Esophagus (tissue), 2 donors: ENCODE results near the gene MIB2. TPM values are rescaled to one million over a fixed set of nuclear protein-coding genes. Genes with fewer than 3 reads are reported as not detected.
A peak's percentile ranks its signal among the peaks of the same experiment; 100 is the strongest.
"Not testable (repeated sequence)": the region's sequence is repeated elsewhere in the genome, so short reads cannot be mapped to it uniquely, and the experiment has no call there.

Source experiments
- H3K27ac ChIP-seq, 2 donors: one replicate each; pipeline ENCODE4 v1.5.1; 2013; ENCODE audit warnings: low read depth in 2 of 2, mild to moderate bottlenecking in 2 of 2, inconsistent platforms in 1 of 2, low read length in 1 of 2, moderate library complexity in 1 of 2
- H3K27me3 ChIP-seq, 2 donors: one replicate each; pipeline ENCODE4 v1.6.1; 2013; ENCODE audit warnings: low read length in 2 of 2, control low read depth in 1 of 2, mild to moderate bottlenecking in 1 of 2; ENCODE audit not compliant: insufficient read depth in 2 of 2, control insufficient read depth in 1 of 2
- H3K36me3 ChIP-seq, 2 donors: one replicate each; pipeline ENCODE4 v1.6.1; 2013; ENCODE audit warnings: low read length in 1 of 2; ENCODE audit not compliant: control insufficient read depth in 2 of 2, insufficient read depth in 2 of 2
- H3K4me1 ChIP-seq, 2 donors: one replicate each; pipeline ENCODE4 v1.6.1; 2013; ENCODE audit warnings: low read length in 1 of 2; ENCODE audit not compliant: control insufficient read depth in 2 of 2, insufficient read depth in 2 of 2
- H3K4me3 ChIP-seq, 2 donors: one replicate each; pipeline ENCODE4 v1.5.1; 2013; ENCODE audit warnings: low read length in 2 of 2, mild to moderate bottlenecking in 2 of 2, low read depth in 1 of 2, moderate library complexity in 1 of 2
- H3K9me3 ChIP-seq, 2 donors: one replicate each; pipeline ENCODE4 v1.6.1; 2013; ENCODE audit warnings: mild to moderate bottlenecking in 2 of 2, low read depth in 1 of 2, low read length in 1 of 2, moderate library complexity in 1 of 2; ENCODE audit not compliant: control insufficient read depth in 2 of 2, insufficient read depth in 1 of 2
- WGBS, 2 donors: extraction: QIAGEN DNeasy Blood & Tissue Kit; methylation state at CpG; one replicate each; pipeline ENCODE4 v1.1.7; 2013; 5-methylcytosine and 5-hydroxymethylcytosine counted together
- polyA plus RNA-seq, 2 donors: library from polyadenylated mRNA; stranded (reverse); fragments of 200-250 nt; gene quantifications; one replicate each; pipeline ENCODE4 v1.2.3, GENCODE V29; 2013
- donor health status: healthy with polysubstance abuse.
- donor health status: Bipolar disorder and iron deficiency.

MIB2 gene
- polyA plus RNA-seq, 2 donors: 89.9 to 153 TPM

- WGBS, 2 donors: 2 to 3% methylated on average over 34 to 48 of the region's 48 CpGs
- Histone ChIP-seq H3K27me3 (peaks cover 0 to 9% of the 10 kb centered on the region in 2 donors), H3K9me3 (no peaks in the 10 kb centered on the region), H3K4me1 (peaks cover 0 to 23% of the 10 kb centered on the region in 2 donors), H3K4me3 (peak within 1 kb of the TSS in 1 of 2 donors; percentile 15), H3K27ac (peak within 1 kb of the TSS in 1 of 2 donors; percentile 74), H3K36me3 (peaks cover 0 to 13% of the 10 kb centered on the region in 2 donors)
These were observed 16.6 kb downstream of the MIB2 start, which contains the start of gene MMP23B for GRCh38 chr1:1631782-1632420. Gene MMP23B, plus strand, starts transcription at chr1:1632173. Its CDS starts 46 bp downstream, at chr1:1632219.

- WGBS, 2 donors: no CpG with 5 or more reads among the region's 35 CpGs
- H3K27ac ChIP-seq: not testable (repeated sequence)
These were observed 18.1 kb downstream of the MIB2 start for GRCh38 chr1:1633409-1633808.

GRCh38 chr1:1634613-1635012, 19.3 kb downstream of the MIB2 start:
- H3K27me3 ChIP-seq, H3K27ac ChIP-seq, H3K9me3 ChIP-seq, H3K4me3 ChIP-seq, H3K4me1 ChIP-seq: not testable (repeated sequence)
- WGBS, 2 donors: 92 to 94% methylated on average over 9 of the region's 13 CpGs
- peaks cover 0 to 15% of the 10 kb centered on the region in 2 donors for H3K36me3 ChIP-seq

More at GRCh38 chr1:1633409-1633808, 18.1 kb downstream of the MIB2 start:
- not testable (repeated sequence) for H3K9me3 ChIP-seq, H3K4me3 ChIP-seq, H3K4me1 ChIP-seq, H3K27me3 ChIP-seq
- peaks cover 0 to 14% of the 10 kb centered on the region in 2 donors for H3K36me3 ChIP-seq

GRCh38 chr1:1636621-1637478, 21.6 kb downstream of the MIB2 start:
- H3K4me1 ChIP-seq, H3K4me3 ChIP-seq, H3K27me3 ChIP-seq, H3K27ac ChIP-seq, H3K9me3 ChIP-seq: not testable (repeated sequence)
- 88 to 91% methylated on average over 35 to 37 of the region's 37 CpGs for WGBS, 2 donors
- H3K36me3 ChIP-seq: peaks cover 0 to 18% of the 10 kb centered on the region in 2 donors

- not testable (repeated sequence) for H3K4me3 ChIP-seq, H3K4me1 ChIP-seq, H3K27ac ChIP-seq, H3K27me3 ChIP-seq, H3K9me3 ChIP-seq
- H3K36me3 ChIP-seq: peaks cover 0 to 18% of the 10 kb centered on the region in 2 donors
- 85 to 89% methylated on average over 13 to 14 of the region's 14 CpGs for WGBS, 2 donors
These were observed 22.2 kb downstream of the MIB2 start for GRCh38 chr1:1637479-1637875.

- not testable (repeated sequence) for H3K27ac ChIP-seq, H3K4me3 ChIP-seq, H3K9me3 ChIP-seq, H3K4me1 ChIP-seq, H3K27me3 ChIP-seq
- peaks cover 0 to 18% of the 10 kb centered on the region in 2 donors for H3K36me3 ChIP-seq
- WGBS, 2 donors: 73 to 94% methylated on average over 8 to 9 of the region's 13 CpGs
These were observed 23.2 kb downstream of the MIB2 start for GRCh38 chr1:1638528-1638927.

GRCh38 chr1:1639368-1639767, 24.1 kb downstream of the MIB2 start:
- H3K36me3 ChIP-seq: peaks cover 0 to 18% of the 10 kb centered on the region in 2 donors
- not testable (repeated sequence) for H3K4me1 ChIP-seq, H3K4me3 ChIP-seq

GRCh38 chr1:1640081-1640480, 24.8 kb downstream of the MIB2 start:
- WGBS, 2 donors: 93 to 96% methylated on average over 11 to 19 of the region's 25 CpGs
- not testable (repeated sequence) for H3K27ac ChIP-seq, H3K9me3 ChIP-seq, H3K27me3 ChIP-seq, H3K4me3 ChIP-seq, H3K4me1 ChIP-seq
- peaks cover 0 to 18% of the 10 kb centered on the region in 2 donors for H3K36me3 ChIP-seq

More at GRCh38 chr1:1639368-1639767, 24.1 kb downstream of the MIB2 start:
- not testable (repeated sequence) for H3K9me3 ChIP-seq, H3K27me3 ChIP-seq, H3K27ac ChIP-seq
- WGBS, 2 donors: 93 to 95% methylated on average over 14 to 16 of the region's 16 CpGs

- WGBS, 2 donors: 95 to 97% methylated on average over 19 to 33 of the region's 38 CpGs
- H3K4me1 ChIP-seq, H3K27me3 ChIP-seq, H3K9me3 ChIP-seq, H3K27ac ChIP-seq, H3K4me3 ChIP-seq: not testable (repeated sequence)
- peaks cover 0 to 18% of the 10 kb centered on the region in 2 donors for H3K36me3 ChIP-seq
These were observed 25.6 kb downstream of the MIB2 start for GRCh38 chr1:1640711-1641461.
